GM20431 (cell line): ENCODE data around the gene MYF5.

Source experiments
- in situ Hi-C: fragments of 300-500 bp; cut with MseI, MboI; formaldehyde crosslinking; loops from one replicate; pipeline ENCODE4 v1.15.0; 2020; ENCODE audit warnings: low sequenced_read_pairs; ENCODE audit not compliant: unreplicated experiment

MYF5 gene

DNA sequence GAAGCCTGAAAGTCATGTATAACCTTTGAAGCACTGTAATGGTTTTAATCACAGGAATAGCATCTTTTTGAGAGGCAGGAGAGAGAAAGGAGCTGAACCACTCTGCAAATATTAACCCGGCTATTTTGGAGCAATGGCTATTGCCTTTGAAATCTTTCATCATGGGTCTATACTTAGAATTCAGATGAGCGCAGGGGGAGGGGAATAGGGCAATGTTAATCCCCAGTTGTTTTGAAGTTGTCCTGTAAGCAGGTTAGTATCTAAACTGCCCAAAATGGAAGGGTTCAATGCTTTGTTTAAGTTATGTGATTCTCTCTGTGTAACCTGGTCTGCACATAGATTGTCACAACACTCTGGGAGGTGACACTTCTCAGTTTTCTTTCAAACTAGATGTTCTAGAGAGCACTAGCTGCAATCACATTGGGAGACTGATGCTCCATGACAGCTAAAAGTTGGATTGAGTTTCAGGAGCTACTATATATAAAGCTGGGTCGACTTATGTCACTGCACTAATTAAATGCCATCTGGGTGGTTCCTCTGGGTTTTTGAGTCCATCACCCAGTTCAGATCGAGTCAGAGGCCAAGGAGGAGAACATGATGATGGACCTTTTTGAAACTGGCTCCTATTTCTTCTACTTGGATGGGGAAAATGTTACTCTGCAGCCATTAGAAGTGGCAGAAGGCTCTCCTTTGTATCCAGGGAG is 9.4 kb upstream of the MYF5 start, which contains the start of gene MYF6:
Gene MYF6, plus strand, starts transcription at position 509 of the 704 bp plus-strand sequence. Its CDS starts 86 bp downstream, at position 595.
- in situ Hi-C loops: no loop called here

DNA sequence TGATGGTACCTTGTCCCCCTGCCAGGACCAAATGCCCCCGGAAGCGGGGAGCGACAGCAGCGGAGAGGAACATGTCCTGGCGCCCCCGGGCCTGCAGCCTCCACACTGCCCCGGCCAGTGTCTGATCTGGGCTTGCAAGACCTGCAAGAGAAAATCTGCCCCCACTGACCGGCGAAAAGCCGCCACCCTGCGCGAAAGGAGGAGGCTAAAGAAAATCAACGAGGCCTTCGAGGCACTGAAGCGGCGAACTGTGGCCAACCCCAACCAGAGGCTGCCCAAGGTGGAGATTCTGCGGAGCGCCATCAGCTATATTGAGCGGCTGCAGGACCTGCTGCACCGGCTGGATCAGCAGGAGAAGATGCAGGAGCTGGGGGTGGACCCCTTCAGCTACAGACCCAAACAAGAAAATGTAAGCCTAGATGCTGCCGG is 8.9 kb upstream of the MYF5 start:
- in situ Hi-C loops: no loop called here

DNA sequence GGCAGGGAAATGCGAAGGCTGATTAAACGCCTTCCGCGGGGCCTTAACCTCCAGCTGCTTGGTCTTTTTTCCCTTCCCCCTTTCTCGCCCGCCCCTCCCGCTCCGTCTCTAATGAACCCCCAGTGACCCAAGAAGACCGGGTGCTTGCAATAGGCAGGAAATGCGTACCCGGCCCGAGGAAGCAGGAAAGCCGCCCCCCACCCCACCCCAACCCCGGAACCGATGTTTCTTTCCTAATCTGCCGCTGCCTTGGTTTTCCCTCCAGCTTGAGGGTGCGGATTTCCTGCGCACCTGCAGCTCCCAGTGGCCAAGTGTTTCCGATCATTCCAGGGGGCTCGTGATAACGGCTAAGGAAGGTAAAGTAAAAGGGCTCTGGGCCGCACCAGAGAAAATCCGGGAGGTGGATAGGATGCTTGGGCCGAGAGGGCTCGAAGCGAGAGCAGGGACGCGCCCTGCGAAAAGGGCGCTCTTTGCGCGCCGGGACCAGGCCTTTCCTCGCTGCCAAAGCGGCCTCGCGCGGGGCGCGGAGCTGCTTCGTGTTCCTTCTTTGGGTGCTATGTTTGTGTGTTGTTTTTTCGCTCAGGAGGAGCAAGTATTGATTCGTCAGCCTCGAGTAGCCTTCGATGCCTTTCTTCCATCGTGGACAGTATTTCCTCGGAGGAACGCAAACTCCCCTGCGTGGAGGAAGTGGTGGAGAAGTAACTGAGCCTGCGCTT is 8.3 kb upstream of the MYF5 start:
- in situ Hi-C loops: no loop called here

DNA sequence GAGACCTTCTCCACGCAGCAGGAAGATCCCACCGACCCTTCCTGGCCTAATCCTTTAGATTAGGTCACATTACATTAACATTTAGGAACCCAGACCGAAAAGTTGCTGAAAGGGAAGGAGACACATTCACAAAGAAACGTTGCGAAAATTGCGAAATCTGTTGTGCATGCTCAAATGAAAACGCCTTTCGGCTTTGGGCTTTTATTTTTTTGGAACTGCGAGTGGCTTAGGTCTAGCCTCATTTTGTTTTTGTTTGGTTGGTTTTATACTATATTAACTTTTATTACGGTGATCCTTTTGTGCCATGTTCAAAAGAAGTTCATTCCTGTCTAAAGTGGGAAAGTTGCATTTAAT is 7.8 kb upstream of the MYF5 start:
- in situ Hi-C loops: no loop called here

DNA sequence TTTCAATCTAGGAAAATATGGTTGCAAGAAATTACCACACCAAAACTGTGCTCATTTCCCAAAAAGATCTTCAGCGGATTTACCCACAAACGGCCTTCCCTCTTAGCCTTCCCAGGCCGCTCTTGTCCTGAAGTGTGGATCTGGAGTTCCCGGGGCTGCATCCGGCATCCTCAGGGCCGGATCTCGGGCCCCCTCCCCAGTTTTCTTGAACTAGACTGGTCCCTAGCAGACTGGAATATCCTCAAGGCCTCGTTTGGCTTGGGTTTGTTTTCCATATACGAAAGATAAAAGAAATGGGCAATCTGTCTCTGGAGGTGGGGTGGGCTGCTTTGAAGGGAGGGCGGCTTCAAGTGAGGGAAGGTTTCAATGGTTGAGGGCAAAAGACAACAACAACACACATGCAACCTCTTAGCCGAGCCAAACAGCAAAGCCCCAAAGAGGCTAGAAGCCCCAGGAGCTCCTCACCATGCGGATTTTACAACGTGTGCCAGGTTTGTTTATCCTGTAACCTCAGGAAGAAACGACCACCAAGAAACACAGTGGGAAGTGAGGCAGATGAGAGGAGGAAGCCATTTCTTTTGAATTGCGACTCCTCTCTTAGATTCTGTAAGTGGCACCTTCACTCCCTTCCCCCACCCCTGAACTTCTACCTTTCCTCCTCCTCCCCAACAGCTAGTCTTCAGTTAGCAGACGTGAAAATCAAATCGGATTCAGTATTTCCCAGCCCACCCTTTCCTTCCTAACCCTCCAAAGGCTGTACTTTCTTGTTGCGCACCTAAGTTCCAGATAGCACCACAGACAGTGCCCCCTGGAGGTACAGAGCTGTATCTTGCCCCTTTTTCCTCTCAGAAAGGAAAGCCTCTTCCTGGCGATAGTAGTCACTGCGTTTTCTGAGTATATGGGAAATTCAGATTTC is 6.6 kb upstream of the MYF5 start:
- in situ Hi-C loops: no loop called here

DNA sequence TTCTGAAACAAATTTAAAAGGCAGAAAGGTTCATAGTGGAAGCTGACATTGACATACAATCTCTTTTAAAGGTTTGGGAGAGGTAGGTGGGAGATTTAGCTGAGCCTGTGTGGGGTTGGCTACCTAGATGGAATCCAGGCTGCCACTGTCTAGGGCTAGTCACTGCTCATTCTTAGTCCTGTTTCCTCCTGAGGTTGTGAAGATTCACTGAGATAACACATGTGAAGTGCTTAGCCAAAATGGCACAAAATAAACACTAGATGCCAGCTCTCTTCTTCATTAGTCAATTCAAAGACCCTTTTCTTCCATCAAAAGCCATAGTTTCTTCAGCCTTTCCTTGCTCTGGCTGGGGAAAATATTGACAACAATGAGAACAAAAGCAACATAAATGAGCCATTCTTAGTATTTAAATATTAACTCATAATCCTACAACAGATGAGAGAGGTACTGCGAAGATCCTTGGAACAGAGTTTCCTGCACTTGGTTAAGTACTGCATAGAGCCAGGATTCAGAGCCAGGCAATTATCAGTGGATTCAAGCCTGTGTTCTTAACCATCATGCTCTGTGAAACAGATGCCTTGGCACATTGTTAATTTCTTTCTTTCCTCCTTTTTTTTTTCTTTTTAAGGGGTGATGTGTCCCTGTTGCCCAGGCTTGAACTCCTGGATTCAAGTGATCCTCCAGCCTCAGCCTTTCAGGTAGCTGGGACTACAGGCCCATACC is 5.8 kb upstream of the MYF5 start:
- in situ Hi-C loops: no loop called here

DNA sequence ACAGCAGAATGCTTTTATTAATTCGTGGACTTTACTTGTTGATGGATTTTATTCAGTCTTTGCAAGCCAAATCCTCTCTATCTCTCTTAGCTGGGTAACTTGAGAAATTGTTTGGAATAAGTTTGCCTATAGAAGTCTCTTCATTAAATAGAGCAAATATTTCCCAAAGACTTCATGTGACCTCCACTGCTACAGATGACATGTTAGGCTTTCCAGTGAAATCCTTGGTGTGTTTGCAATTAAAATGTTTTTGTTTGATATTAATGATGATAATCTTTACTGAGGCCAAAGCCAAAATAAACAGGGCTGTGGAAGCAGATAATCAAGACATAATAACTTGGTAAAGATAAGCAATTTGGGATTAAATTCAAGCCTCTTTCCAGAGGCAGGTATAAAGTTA is 4.8 kb upstream of the MYF5 start:
- in situ Hi-C loops: no loop called here

DNA sequence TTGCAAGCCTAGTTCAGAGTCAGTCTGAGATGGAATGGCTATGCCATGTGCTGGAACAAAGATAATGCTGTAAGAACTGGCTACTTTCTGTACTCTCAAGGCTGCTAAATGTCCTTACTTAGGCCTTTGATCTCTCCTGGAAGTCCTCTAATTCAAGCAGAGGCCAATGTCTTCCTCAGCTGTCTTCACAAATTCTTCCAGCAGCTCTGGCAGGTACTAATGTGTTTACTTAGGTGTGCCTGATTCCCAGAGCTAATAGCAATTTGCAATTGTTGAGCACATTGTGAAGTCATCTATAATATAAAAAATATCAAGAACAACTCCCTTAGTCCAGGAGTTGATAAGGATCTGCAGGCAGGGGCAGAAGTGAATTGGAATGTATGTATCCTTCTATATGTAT is 3.8 kb upstream of the MYF5 start:
- in situ Hi-C loops: no loop called here

DNA sequence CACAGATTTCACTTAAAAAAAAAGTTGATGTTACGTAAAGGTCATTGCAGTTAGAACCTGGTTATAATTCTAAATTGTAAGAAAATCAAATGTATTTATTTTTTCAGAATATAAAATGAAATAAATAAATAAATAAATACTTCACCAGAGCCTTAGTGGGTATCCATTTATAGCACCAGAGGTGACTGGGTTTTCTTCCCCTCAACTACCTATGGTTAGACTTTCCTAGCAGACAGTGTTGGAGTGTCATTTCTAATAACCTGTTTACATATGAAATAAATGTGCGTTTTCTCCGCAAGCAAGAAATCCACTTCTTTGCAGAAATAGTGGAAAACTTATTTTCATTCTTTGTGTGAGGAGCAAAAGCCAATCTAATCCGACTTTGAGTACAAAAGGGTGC is 3.3 kb upstream of the MYF5 start:
- in situ Hi-C loops: no loop called here

DNA sequence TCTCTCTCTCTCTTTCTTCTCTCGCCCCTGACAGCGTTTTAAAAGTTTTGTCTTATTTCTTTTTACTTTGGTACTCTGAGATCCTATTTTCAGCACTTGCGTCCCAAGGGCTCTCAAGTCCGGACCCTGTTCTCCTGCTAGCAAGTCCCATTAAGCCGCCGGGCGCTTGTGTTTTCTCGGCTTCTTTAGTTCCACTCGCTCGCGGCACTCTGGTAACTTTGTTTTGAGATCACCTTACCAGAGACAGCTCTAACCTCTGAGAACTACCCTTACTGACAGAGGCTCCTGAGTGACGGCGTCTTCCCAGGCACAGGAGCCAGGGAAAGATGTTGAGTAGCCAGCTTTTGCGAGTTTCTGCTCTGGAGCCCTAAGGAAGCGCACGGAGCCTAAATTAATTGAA is 2.7 kb upstream of the MYF5 start:
- in situ Hi-C loops: no loop called here

DNA sequence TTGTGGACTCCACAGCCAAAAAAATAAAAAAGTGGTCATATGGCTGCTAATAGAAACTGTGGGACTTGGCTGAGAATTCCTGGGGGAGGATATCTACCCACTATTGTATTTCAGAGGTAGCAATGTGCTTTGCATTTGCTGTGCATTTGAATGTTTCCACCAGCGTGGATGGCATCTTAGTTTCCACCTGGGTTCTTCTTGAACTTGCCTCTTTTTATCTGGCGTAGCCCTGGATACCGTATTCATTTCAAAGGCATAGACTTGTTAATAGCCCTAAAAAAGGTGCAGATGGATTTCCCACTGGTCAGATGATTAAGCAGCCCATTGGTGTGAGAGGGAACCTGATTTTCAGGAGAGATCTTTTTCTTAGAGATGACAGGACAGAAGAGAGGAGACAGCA is 1.9 kb upstream of the MYF5 start:
- in situ Hi-C loops: no loop called here

DNA sequence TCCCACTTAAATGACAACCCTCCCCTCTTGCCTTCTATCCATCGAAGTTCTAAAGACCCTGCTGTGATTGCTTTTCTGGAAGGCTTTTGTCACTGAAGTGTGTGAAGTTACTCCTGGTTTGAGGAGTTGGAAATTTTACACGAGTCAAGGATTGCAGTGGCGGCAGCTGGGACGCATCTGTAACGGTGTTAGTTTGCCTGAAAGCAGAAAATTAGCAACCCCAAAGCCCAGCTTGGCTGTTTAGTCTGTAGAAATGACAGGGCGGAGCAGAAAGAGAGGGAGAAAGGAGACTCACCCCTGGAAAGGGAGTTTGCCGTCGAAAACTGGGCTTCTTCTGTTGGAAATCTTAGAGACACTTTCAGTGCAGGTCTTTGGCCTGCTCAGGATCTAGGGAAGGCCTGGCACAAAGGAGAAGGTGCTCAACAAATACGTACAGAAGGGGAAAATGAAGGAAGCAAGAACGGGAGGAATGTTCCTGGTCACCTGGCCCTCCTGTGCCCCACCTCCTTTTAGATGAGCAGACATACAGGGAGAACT is 931 bp upstream of the MYF5 start:
- in situ Hi-C loops: no loop called here

DNA sequence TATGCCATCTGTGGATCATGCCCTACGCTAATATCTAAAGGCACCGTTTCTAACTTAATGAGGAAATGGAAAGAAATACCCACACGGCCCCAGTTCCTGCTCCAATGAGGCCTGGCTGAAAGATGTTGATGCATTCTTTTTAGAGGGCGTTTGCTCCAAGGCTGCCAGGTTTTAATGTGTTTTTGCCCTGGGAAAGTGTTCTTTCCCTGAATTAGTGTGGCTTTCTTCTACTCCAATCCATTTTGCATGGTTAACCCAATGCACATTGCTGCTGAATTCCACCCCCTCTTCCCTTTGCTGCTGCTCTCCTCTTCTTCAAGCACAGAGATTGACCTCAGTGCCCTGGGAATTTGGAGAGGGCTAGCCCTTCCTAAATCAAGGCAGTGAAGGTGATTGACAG is 1.1 kb downstream of the MYF5 start:
- in situ Hi-C loops: no loop called here

DNA sequence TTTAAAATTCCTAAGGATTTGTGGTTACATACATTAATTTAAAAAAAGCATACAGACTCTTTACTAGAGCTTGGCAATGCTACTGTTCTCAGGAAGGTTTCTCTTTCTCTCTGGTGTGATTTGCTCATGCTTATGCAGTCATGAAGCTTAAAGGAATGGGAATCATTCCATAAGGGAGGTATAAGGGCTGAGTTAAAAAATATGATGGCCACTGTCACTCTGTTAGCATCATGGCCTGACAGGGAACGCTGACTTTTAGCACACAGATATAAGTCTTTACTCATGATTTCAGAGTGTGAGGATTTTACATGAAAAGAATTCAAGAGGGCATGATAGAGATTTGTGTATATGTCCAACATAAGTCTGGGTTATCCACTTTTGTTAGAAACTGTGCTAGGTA is 3.8 kb downstream of the MYF5 start:
- in situ Hi-C loops: no loop called here

DNA sequence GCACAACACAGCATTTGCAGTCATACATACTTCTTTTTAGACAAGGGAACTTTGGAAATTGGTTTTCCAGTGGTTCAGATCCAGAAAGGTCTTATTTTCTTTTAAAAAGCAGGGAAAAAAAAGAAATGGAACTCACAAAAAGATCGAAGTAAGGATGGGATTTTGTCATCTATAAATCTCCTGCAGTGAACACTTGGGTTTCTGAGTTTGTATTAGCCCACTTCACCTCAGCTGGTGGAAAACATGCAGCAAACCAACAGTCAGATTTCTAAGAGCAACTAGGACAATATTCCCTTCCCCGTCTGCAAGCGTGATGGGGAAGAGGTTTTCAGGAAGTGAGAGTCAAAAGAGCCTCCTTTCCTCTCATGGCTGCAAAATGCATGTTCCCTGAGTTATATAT is 4.6 kb downstream of the MYF5 start:
- in situ Hi-C loops: no loop called here

DNA sequence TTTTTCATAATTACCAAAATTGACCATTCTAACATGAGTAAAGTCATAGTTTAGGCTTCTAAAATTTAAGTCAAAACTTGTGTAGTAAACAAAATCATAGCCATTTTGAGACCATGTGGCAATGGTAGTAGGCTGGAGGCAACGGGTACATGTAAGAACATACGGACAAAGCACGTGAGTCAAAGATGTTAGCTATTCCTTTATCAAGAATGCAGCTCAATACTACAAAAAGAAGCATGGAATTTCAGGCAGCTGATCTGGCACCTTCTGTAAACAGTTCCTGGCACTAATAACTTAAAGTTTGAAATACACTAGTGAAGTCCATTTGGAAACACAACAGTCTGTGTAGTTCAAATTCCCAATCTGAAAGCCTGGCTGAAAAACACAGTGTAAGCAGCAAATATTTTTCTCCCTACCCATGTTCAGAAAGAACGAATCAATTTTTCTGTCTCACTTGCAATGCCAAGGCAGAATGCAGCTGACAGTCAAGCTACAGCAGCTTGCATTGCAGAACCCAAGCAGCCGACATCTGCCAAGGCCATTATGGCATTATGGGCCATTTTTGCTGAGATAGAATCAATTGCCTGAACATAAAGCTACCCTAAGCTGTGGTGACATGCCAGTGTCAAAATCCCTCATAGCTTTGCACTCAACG is 29.3 kb downstream of the MYF5 start:
- in situ Hi-C loops: no loop called here

DNA sequence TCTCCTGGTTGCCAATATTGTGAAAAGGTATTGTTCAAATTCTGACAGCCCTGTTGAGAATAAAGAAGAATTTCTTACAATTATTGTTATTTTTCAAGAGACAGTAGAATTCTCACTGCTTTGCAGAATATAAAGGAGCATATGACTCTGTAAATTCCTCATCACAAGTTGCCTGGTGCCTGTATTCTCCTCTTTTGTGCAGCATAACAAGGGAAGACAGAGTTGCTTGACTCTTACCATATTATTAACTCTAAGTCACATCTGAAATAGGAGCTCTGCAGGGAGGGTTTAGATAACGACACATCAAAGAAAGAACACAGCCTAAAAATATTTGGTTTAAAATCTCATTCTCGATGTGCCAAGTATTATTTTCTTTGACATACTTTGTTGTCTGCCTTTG is 31.1 kb downstream of the MYF5 start:
- in situ Hi-C loops: no loop called here

DNA sequence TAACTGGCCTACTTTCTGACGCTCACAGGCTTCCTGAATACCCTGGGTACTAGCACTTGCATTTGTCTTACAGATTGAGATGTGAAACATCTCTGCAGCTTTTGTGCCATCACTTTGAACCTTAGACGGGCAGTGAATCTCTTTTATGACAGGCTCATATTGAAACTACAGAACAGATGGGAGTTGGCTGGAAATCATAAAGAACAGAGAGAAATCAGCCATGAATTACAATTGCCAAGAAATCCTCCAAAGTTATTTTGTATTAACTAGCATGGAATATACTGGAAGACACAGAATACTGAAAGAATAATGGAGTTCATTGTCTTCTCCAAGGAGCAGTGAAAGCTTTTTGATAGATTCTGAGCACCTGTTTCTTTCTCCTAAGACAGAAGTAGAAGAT is 32.7 kb downstream of the MYF5 start:
- in situ Hi-C loops: no loop called here

DNA sequence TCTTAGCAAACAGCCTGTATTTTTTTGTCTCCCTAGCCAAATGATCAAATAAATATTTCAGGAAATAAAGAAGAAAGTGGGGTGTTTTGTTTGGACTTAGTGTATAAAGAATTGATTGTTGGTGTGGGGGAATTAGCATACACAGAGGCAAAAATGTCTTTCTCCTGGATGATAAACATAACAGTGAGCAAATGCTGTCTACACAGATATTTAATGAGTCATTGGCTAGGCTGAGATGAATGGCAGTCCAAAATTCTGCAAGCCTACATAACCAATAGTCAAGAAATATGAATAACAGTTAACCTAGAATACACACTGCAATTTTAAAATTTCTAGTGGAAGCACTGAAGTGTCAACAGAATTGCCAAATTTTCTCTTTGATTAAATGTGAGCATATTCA is 35.8 kb downstream of the MYF5 start:
- in situ Hi-C loops: loop anchor here (25.0 kb wide), 2 partner anchors 185 to 265 kb away; partner anchors contain the start of gene LIN7A
